Measurements from ENCODE around the gene TFDP2. TPM values are rescaled to one million over a fixed set of nuclear protein-coding genes. Genes with fewer than 3 reads are reported as not detected.

The TFDP2 gene
- total RNA-seq, 1 experiment from 2014 or later: 55.4 TPM

GRCh38 chr3:141940194-141940776 is 209.1 kb downstream of the TFDP2 start (continued):
- TF ChIP-seq REST (IDR thresholded peaks at IDR 0.05; ENCODE audit: low read depth) (no peak), ELF1 (IDR thresholded peaks at IDR 0.05; ENCODE audit: borderline replicate concordance, low read depth) (no peak; the same call in 1 of the 2 replicates), TCF7L2 (IDR thresholded peaks at IDR 0.05; ENCODE audit: borderline replicate concordance, extremely low read depth, insufficient read depth, insufficient read length) (peak; percentile 84), POLR2A (IDR thresholded peaks at IDR 0.05; ENCODE audit: borderline replicate concordance, extremely low read depth, insufficient read depth, insufficient read length) (no peak), ZFX (IDR thresholded peaks at IDR 0.05) (no peak), MAX (IDR thresholded peaks at IDR 0.05) (peak; percentile 86), JUND (IDR thresholded peaks at IDR 0.05) (peak; percentile 96), FOSL1 (IDR thresholded peaks at IDR 0.05; ENCODE audit: low read depth) (peak; percentile 92), RAD21 (IDR thresholded peaks at IDR 0.05; ENCODE audit: low read depth) (peak; percentile 29; the same call in 1 of the 2 replicates)

- peak; percentile 58 for ATAC-seq
- H3K9me3 ChIP-seq (ENCODE audit: control insufficient read depth in 1 of 2, insufficient read depth in 1 of 2, low read depth in 1 of 2, low read length in 2 of 2): no peaks in the 10 kb centered on the region
- H2AFZ ChIP-seq (ENCODE audit: low read depth, low read length, poor library complexity, severe bottlenecking): no peak overlapping the region
- intact Hi-C loops (cut with micrococcal nuclease): no loop called here
- peak overlapping the region; percentile 53 for H3K9ac ChIP-seq (ENCODE audit: low read length)
- H3K27me3 ChIP-seq (ENCODE audit: insufficient read depth, low read length): no peaks in the 10 kb centered on the region
- DNase-seq (ENCODE audit: low read depth, low spot score): peak; percentile 33
- ChIA-PET RAD21 (ENCODE audit: low non-redundant PET in 1 of 2, low total read pairs in 2 of 2, uncharacterized antibody in 2 of 2, unreplicated experiment in 2 of 2) (no interaction called here), POLR2A (interaction anchor here (0.7 to 1.5 kb wide), 4 partner anchors 11 to 244 kb away, joined by 3 to 6 read pairs (median 4); no protein-coding TSS in a partner anchor), CTCF (no interaction called here)
- H3K4me2 ChIP-seq (ENCODE audit: low read length): peak overlapping the region; percentile 77
- BruUV-seq (replicated peaks): no TSS peak
- H3K4me1 ChIP-seq (ENCODE audit: control insufficient read depth in 1 of 2, insufficient read depth in 2 of 2, low read length in 2 of 2): peaks cover 44 to 55% of the 10 kb centered on the region in 2 experiments
- no peaks in the 10 kb centered on the region for H4K20me1 ChIP-seq (ENCODE audit: insufficient read depth)
- no peaks in the 10 kb centered on the region for H3K9me2 ChIP-seq (ENCODE audit: insufficient read depth)
- H3K36me3 ChIP-seq (ENCODE audit: control insufficient read depth in 1 of 2, insufficient read depth in 2 of 2, low read length in 2 of 2): no peaks in the 10 kb centered on the region
- H3K27ac ChIP-seq (ENCODE audit: low read depth, low read length): peak overlapping the region; percentile 88
- H3K79me2 ChIP-seq (ENCODE audit: insufficient read depth, low read length): no peaks in the 10 kb centered on the region
- peak overlapping the region; percentile 4 to 54 for H3K4me3 ChIP-seq (replicated peaks in 1 of 2; ENCODE audit: low read depth in 1 of 2, low read length in 2 of 2)
- TF ChIP-seq ELF1 (IDR thresholded peaks at IDR 0.05; ENCODE audit: borderline replicate concordance, low read depth) (no peak), EGR1 (IDR thresholded peaks at IDR 0.05; ENCODE audit: low read depth) (no peak), SRF (IDR thresholded peaks at IDR 0.05; ENCODE audit: low read depth) (no peak), FOSL1 (IDR thresholded peaks at IDR 0.05; ENCODE audit: low read depth) (no peak), POLR2A (IDR thresholded peaks at IDR 0.05; ENCODE audit: borderline replicate concordance, extremely low read depth, insufficient read depth, insufficient read length) (no peak), CBX3 (IDR thresholded peaks at IDR 0.05; ENCODE audit: low read depth) (no peak), POLR2AphosphoS5 (IDR thresholded peaks at IDR 0.05; ENCODE audit: low read depth, low read length) (no peak), SP1 (IDR thresholded peaks at IDR 0.05; ENCODE audit: low read depth) (no peak), EZH2phosphoT487 (IDR thresholded peaks at IDR 0.05; ENCODE audit: borderline replicate concordance) (no peak), YY1 (IDR thresholded peaks at IDR 0.05; ENCODE audit: extremely low read depth, insufficient replicate concordance, low read depth, low read length) (no peak), CTCF (IDR thresholded peaks at IDR 0.05 in 2 of 3, conservative IDR thresholded peaks at IDR 0.05 in 1 of 3; ENCODE audit: borderline replicate concordance in 1 of 3, insufficient read depth in 1 of 3, low read depth in 2 of 3, low read length in 2 of 3) (no peak), RAD21 (IDR thresholded peaks at IDR 0.05; ENCODE audit: low read depth) (no peak; the same call in 1 of the 2 replicates), ZFX (IDR thresholded peaks at IDR 0.05) (no peak), ATF3 (IDR thresholded peaks at IDR 0.05) (no peak)
These were observed 209.6 kb downstream of the TFDP2 start for GRCh38 chr3:141939759-141940158.

Measured in HCT116 (cell line).